ENCODE data around the gene GLYATL1B.
"Not testable (repeated sequence)": the region's sequence is repeated elsewhere in the genome, so short reads cannot be mapped to it uniquely, and the experiment has no call there.

The GLYATL1B gene

GRCh38 chr11:59097113-59097708 lies 11.1 kb downstream of the GLYATL1B start:
- no peak for DNase-seq

GRCh38 chr11:59097938-59098337 lies 11.8 kb downstream of the GLYATL1B start:
- not testable (repeated sequence) for DNase-seq

DNA sequence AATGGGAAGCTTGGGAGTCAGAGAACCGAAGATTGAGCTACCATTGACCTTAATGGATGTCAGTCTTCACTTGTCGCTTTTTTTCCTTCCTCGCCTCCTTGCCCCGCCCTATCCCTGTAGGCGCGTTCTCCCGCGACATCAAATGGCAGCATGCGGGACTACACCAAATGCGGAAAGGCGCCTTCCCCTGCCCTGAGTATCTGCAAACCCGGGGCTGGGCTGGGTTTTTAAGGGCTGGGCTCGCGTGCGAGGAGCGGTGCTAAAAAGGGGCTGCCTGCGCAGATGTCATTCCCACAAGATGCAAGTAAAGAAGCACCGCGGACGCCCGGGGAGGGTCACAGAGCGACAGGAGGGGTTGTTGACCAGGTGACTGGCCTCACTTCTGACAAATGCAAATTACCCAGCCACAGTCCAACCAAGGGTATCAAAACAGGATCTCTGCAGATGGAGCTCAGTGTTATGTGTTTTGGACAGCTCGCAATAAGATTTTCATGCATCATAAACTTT lies 16.2 kb downstream of the GLYATL1B start:
- DNase-seq = no peak

GRCh38 chr11:59106363-59107336 lies 20.5 kb downstream of the GLYATL1B start, which contains the start of gene FAM111B:
TSS of gene FAM111B (plus strand) at chr11:59107237. CDS start at chr11:59109626, 2,389 bp downstream.
- DNase-seq = no peak

DNA sequence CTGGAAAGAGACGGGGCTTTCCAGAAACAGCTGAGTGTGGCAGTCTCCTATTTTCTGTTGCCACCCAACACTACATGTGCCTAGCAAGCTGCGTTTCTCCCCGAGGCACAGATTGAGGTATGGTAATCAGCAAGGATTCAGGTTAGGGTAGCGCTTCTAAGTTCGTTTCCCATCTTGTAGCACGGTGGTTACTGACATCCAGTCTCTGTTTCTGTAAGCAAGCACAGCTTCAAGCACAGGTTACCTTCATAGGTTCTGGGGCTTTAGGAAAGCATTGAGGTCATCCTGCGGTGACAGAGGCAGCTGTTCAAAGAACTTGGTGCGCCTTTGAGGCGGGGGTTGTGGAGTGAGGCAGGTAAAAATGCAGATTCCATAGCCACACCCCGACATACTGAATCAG lies 21.6 kb downstream of the GLYATL1B start:
- not testable (repeated sequence) for DNase-seq

- DNase-seq = no peak
Measured at GRCh38 chr11:59112494-59112893, 26.4 kb downstream of the GLYATL1B start.

- DNase-seq = no peak
Measured at GRCh38 chr11:59114344-59114743, 28.2 kb downstream of the GLYATL1B start.

DNA sequence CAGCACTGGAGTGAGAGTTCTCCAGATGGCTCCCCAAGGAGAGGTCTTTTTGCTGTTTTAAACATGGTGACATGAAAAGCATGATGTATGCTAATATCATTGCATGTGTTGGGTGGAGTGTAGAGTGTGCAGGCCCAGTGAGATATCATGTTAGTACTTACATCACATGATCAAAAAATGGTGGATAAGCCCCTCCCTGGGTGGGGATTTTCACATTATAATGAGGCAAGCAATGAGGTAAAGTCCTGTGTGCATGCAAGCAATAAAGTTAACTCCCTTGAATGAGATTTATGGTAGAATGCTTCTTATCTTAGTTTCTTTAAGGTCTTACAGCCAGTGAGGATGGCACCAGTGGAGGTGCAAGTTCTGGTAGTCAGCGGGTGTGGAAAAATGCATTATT lies 29.4 kb downstream of the GLYATL1B start:
- DNase-seq = no peak

GRCh38 chr11:59117774-59118173 lies 31.7 kb downstream of the GLYATL1B start:
- DNase-seq = no peak

DNA sequence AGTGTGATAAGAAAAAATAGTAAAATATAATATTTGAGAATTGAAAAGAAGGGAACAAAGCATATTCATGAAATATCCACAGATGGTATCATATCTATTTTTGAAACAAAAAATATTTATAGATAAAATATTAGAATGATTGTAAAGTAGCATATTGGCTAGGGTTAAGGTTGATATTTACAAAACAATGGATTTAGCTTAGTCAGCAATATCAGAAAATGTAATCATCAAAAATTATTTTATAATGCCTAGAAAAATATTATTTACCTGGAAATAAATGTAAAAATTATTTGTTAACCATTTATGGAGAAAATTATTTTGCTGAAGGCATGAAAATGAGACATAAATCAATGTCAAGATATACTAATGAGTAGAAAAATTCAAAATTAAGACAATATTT lies 33.7 kb downstream of the GLYATL1B start:
- DNase-seq = no peak

- no peak for DNase-seq
Measured at GRCh38 chr11:59135648-59136461, 49.7 kb downstream of the GLYATL1B start.

DNA sequence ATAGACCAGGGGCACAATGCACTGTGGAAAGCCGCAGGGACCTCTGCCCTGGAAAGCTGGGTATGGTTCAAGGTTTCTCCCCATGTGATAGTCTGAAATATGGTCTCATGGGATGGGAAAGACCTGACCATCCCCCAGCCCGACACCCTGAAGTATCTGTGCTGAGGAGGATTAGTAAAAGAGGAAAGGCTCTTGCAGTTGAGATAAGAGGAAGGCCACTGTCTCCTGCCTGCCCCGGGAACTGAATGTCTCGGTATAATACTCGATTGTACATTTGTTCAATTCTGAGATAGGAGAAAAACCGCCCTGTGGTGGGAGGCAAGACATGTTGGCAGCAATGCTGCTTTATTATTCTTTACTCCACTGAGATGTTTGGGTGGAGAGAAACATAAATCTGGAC lies 50.4 kb downstream of the GLYATL1B start:
- not testable (repeated sequence) for DNase-seq

GRCh38 chr11:59137190-59137589 lies 51.1 kb downstream of the GLYATL1B start:
- no peak for DNase-seq

- DNase-seq = no peak
Measured at GRCh38 chr11:59138643-59139042, 52.5 kb downstream of the GLYATL1B start.

DNA sequence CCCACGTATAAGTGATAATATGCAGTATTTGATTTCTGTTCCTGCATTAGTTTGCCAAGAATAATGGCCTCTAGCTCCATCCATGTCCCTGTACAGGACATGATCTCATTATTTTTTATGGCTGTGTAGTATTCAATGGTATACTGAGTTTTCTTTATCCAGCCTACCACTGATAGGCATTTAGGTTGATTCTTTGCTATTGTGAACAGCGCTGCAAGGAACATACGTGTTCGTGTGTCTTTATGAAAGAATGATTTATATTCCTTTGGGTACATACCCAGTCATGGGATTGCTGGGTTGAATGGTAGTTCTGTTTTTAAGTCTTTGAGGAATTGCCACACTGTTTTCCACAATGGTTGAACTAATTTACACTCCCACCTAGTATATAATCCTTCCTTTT lies 55.1 kb downstream of the GLYATL1B start:
- no peak for DNase-seq

DNA sequence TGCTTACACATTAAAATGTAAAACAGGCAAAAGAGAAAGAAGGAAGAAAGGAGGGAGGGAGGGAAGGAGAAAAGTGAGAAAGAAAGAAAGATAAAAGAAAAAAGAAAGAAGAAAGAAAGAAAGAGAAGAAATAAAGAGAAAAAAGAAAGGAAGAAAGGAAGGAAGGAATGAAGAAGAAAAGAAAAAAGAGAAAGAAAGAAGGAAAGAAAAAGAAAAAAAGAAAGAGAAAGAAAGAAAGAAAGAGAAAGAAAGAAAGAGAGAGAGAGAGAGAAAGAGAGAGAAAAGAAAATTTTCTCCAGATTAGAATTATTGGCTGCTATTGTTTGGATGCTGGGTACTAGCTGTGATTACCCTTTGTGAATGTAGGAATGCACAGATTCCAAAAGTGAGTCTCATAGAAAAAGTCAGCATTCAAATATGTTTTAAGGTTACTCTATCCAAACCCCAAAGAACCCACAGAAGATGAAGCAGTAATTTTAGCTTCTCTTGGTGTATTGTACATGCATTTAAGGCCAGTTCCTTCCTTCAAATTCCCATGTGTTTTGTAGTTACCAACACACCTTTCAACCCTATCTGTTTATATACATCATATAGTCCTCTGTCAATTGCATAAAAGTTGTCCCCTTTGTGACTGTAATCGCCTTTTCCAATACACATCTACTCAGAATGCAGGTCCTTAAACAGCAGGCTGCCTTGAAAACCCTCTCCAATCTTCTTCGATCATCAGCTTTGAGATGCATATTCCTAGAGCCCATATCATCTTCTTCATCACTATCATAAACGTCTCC lies 55.8 kb downstream of the GLYATL1B start:
- no peak for DNase-seq

- no peak for DNase-seq
Measured at GRCh38 chr11:59142530-59143507, 56.7 kb downstream of the GLYATL1B start, which contains the start of gene FAM111A. TSS of gene FAM111A (plus strand) at chr11:59142856. CDS start at chr11:59148873, 6,017 bp downstream.

- DNase-seq = no peak
Measured at GRCh38 chr11:59144096-59144495, 58.0 kb downstream of the GLYATL1B start.
